22Rv1 (cell line): Measurements from ENCODE around the gene KAZN.

Experiments
- H3K27ac ChIP-seq: fragments of 450-650 bp; 2 replicates; pipeline ENCODE4 v1.5.1; 2017
- ZFX ChIP-seq: fragments of 450-650 bp; IDR thresholded peaks from 2 replicates; pipeline ENCODE4 v1.6.1; 2017; ENCODE audit warnings: antibody characterized with exemption, borderline replicate concordance
- TF ChIP-seq, protein P1 (sequence below): fragments of 450-650 bp; IDR thresholded peaks from 2 replicates; pipeline ENCODE4 v1.5.1; 2017; ENCODE audit warnings: mild to moderate bottlenecking

Gene KAZN

DNA sequence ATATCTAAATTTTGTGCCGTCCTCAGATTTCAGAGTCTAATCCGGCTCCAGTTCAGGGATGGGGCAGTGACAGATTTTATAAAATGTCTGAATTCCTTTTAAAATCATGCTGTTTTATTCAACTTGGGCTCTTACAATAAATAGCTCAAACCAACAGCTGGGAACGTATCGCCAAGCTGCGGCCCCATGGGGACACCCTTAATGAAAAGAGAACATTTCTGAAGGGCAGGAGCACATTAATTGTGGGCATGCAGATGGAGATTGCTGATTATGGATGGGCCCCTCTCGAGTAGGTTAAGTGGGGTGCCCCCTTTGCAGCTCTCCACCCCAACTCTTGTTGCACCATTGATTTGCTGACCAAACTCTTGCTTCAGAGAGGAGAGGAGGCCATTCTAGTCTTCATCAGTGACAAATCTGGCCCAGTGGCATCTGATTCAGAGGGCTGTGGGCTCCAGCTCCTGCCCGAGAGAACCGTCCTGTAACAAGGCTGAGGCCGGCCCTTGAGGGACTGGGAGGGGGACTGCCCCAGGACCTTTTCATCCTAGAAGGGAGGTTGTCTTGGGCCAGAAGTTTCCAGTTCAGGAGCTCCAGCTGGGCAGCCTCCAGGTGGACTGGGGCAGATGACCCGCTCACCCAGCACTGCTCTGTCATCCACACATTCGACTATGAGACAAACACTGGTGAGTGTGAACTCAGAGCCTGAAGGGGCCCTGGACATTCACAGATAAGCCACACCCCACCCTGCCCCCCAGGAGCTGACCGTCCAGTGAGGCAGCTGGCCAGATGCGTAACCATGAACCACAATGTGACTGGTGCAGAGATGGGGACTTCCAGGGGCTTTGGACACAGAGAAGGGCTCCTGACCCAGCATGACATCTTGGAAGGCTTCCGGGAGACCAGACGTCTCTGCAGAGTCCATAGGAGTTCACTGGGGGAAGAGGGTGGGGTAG lies 500.0 kb downstream of the KAZN start:
- H3K27ac ChIP-seq, result no peak overlapping the region
- TF ChIP-seq ZFX, result no peak
- TF ChIP-seq, protein P1, sequence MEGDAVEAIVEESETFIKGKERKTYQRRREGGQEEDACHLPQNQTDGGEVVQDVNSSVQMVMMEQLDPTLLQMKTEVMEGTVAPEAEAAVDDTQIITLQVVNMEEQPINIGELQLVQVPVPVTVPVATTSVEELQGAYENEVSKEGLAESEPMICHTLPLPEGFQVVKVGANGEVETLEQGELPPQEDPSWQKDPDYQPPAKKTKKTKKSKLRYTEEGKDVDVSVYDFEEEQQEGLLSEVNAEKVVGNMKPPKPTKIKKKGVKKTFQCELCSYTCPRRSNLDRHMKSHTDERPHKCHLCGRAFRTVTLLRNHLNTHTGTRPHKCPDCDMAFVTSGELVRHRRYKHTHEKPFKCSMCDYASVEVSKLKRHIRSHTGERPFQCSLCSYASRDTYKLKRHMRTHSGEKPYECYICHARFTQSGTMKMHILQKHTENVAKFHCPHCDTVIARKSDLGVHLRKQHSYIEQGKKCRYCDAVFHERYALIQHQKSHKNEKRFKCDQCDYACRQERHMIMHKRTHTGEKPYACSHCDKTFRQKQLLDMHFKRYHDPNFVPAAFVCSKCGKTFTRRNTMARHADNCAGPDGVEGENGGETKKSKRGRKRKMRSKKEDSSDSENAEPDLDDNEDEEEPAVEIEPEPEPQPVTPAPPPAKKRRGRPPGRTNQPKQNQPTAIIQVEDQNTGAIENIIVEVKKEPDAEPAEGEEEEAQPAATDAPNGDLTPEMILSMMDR, result no peak

DNA sequence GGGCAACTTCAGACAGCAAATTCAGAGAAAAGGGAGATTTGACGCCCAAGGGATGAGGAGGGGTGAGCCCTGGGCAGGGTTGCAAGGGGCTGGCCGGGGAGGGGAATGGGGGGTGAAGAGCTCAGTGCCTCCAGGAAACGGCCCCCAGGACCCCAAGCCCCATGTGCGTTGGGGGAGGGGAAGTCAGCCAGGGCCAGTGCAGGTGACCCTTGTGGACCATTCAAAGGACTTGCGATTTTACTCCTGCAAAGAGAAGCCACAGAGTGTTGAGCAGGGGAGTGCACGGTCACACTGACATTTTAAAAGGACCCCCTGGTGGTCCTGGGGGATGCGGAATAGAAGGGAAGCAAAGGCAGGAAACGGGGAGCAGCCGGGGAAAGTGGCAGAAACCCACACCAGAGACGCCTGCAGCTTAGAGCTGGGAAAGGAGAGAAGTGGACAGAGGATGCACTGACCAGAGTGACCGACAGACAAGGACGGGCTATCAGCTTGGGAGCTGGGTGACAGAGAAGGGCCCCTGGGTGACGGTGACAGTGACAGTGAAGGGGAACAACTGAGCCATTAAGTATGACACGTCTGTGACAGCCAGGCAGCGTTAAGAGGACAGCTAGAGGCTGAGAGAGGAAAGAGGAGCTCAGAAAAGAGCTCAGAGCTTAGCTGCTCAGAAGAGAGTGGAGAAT lies 501.1 kb downstream of the KAZN start:
- TF ChIP-seq, protein P1, result no peak
- no peak for TF ChIP-seq ZFX
- H3K27ac ChIP-seq, result no peak overlapping the region

DNA sequence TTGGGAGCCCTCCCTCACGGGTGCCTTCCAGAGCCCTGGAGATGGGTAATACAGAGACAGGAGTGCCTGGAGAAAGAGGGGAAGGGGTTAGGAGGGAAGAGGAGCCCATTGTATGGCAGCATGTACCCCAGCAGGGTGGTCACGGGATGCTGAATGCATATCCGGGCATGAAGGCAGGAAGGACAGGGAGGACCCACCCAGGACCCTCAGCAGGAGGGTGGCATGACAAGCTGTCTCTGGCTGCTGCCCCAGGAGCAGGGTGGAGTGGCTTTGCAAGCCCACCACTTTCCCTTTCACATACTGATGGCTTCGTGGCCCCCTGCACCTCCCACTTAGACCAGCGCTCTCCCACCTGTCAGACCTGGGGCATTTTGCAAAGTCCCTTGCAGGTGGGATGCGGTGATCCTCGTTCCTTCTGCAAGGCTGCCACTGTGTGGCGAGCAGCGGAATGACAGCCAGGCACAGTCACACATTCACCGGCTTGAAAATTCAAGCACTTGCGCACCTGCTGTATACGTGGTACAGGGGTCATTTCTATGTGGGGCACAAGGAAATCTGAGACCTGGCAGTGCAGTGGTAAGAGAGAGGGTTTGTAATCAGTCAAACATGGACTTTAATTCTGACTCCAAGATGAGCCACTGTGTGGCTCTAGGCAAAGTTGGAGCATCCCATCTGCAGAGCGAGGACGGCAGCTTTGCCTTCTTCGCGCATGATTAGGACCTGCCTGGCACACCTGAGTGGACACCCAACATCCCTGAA lies 501.8 kb downstream of the KAZN start:
- H3K27ac ChIP-seq, result no peak overlapping the region
- TF ChIP-seq ZFX, result no peak
- TF ChIP-seq, protein P1, result peak; percentile 90

DNA sequence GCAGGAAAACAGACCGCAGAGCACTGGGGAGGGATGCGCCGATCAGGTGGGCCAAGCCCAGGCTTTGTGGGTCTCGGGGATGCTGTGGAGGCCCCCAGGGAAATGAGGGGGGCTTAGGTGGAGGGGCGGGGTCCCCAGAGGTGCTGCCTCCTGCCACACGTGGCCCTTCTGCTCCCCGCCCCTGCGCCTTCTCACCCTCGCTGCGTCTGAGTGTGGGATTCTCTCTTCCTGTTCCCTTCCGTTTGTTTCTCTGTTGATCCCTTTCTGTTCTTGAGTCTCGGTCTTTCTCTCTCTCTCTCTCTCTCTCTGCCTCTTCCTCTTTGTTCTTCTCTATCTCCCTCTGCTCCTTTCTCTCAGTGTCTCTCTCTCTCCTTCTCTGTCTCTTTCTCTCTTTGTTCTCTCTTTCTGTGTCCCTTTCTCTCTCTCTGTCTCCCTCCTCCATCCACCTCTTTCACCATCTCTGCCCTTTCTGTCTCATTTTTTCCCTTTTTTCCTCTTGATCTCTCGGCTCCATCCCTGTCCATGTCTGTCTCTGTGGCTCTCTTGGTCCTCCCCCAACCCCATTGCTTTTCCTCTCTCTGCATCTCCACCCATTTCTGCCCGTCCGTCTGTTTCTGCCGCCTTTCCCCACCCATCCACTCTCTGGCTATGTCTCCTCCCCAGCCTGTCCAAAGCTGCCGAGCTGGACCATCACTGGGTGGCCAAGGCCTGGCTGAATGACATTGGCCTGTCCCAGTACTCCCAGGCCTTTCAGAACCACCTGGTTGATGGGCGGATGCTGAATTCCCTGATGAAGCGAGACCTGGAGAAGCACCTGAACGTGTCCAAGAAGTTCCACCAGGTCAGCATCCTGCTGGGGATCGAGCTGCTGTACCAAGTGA lies 502.6 kb downstream of the KAZN start:
- TF ChIP-seq ZFX, result no peak
- TF ChIP-seq, protein P1, result no peak

DNA sequence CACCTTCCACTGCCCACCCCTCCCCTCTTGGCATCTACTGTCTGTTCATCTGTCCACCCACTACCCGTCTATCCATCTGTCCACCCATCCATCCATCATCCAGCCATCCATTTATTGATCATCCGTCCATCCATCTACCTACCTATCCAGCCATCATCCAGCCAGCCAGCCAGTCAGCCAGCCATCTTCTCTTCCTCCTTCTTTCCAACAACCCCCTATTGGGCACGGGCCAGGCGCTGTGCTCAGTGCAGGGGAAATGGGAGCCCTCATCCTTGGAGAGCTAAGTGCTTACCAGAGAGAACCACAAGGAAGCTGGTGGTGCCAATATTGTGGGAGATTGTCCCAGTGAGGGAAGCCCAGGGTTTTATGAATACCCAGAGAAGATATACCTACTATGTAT lies 503.3 kb downstream of the KAZN start:
- no peak overlapping the region for H3K27ac ChIP-seq
- TF ChIP-seq, protein P1, result no peak
- TF ChIP-seq ZFX, result no peak

More for the DNA sequence above, 502.6 kb downstream of the KAZN start:
- H3K27ac ChIP-seq, result no peak overlapping the region

DNA sequence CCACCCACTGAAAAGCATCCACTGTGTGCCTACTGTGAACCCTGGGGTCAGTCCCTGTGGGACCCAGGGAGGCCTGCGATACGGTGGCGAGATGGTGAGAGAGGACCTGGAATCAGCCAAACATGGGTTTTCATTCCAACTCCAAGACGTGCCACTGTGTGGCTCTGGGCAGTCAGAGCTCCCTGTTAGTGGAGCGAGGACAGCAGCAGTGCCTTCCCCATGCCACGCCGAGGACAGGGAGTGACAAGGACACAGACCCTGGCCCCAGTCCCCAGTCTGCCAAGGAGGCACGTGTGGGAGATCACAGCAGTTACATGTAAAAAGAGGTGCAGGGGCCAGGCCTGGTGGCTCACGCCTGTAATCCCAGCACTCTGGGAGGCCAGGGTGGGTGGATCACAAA lies 504.2 kb downstream of the KAZN start:
- H3K27ac ChIP-seq, result no peak overlapping the region
- TF ChIP-seq ZFX, result no peak
- TF ChIP-seq, protein P1, result no peak
